Sigmoid colon (tissue), 4 donors: ENCODE results near the gene PKN2.

ENCODE experiments used
- CTCF ChIP-seq, 4 experiments: fragments of 450-650 bp in 3 of 4; fragments of 200-600 bp in 1 of 4; IDR thresholded peaks; one replicate each; pipeline ENCODE4 v1.5.1; 2016 to 2019; ENCODE audit warnings: antibody characterized with exemption in 4 of 4, mild to moderate bottlenecking in 3 of 4, moderate library complexity in 2 of 4
- EP300 ChIP-seq, 4 donors: sonication (generic); formaldehyde crosslinking; IDR thresholded peaks; one replicate each; pipeline ENCODE4 v1.6.1; 2017; ENCODE audit warnings: antibody characterized with exemption in 4 of 4
- POLR2A ChIP-seq, 2 donors: fragments of 450-650 bp; IDR thresholded peaks; one replicate each; pipeline ENCODE4 v1.6.1; 2016; ENCODE audit warnings: antibody characterized with exemption in 2 of 2, mild to moderate bottlenecking in 2 of 2, moderate library complexity in 2 of 2
- POLR2AphosphoS5 ChIP-seq, 4 donors: sonication (generic); formaldehyde crosslinking; IDR thresholded peaks; one replicate each; pipeline ENCODE4 v1.6.1; 2017; ENCODE audit warnings: antibody characterized with exemption in 4 of 4

GRCh38 chr1:88650676-88651418 lies 33.2 kb upstream of the PKN2 start:
- TF ChIP-seq CTCF (IDR thresholded peaks at IDR 0.05) (no peak), POLR2A (IDR thresholded peaks at IDR 0.05) (no peak), POLR2AphosphoS5 (IDR thresholded peaks at IDR 0.05) (no peak), EP300 (IDR thresholded peaks at IDR 0.05) (no peak)
